GM23248 (cell line): ENCODE data around the gene LINGO1.

Source experiments
- EZH2 ChIP-seq: fragments of 200-600 bp; sonication (generic); IDR thresholded peaks from 2 replicates; pipeline ENCODE4 v1.6.1; 2018; ENCODE audit warnings: antibody characterized with exemption, mild to moderate bottlenecking; ENCODE audit not compliant: insufficient read depth, poor library complexity, severe bottlenecking
- EZH2phosphoT487 ChIP-seq: fragments of 200-600 bp; sonication (generic); IDR thresholded peaks from 2 replicates; pipeline ENCODE4 v1.6.1; 2018; ENCODE audit warnings: antibody characterized with exemption, moderate library complexity, mild to moderate bottlenecking, low read depth; ENCODE audit not compliant: insufficient read depth

DNA sequence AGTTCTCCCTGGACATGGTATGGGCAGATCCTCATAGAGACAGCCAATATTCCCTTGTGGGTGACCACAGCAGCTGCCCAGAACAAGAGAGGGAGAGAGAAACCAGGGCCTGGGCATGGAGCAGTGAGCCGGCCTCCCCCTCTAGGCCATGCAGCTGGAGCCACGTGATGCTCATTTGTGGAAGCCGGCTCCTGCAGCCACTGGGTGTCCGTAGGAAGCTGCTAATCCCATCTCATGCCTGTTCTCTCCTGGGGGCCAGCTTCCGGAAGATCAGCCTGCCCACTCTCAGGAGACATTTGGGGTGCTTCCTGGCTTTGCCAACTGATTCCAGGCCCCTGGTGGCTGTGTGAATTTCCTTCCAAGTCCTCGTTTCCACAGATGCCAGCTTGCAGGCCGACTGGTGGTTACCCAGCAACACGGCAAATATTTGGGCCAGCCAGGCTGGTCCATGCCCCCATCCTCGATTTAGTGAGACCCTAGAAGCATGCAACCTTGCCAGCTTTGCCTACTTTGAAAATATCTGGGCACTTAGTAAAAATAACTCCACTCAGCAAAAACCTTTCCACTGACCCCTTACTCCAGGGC lies 55.3 kb downstream of the LINGO1 start:
- TF ChIP-seq EZH2: no peak
- no peak for TF ChIP-seq EZH2phosphoT487
